Endothelial cell of umbilical vein (primary cell): ENCODE measurements around the gene TMEM269.

Source experiments
- CTCF ChIP-seq, 2 donors: IDR thresholded peaks; 1 replicate in 1 of 2; 2 replicates in 1 of 2; pipeline ENCODE4 v1.5.1; 2011; ENCODE audit warnings: low read length in 2 of 2, mild to moderate bottlenecking in 2 of 2, moderate library complexity in 2 of 2, control low read depth in 1 of 2, inconsistent platforms in 1 of 2, low read depth in 1 of 2; ENCODE audit not compliant: insufficient read depth in 1 of 2; ENCODE audit errors: extremely low read depth in 1 of 2
- EZH2 ChIP-seq: IDR thresholded peaks from 2 replicates; pipeline ENCODE4 v1.6.1; 2012; ENCODE audit warnings: borderline replicate concordance, low read depth, mild to moderate bottlenecking, moderate library complexity, low read length, inconsistent platforms; ENCODE audit not compliant: severe bottlenecking
- FOS ChIP-seq: IDR thresholded peaks from 2 replicates; pipeline ENCODE4 v1.6.1; 2011; ENCODE audit warnings: mild to moderate bottlenecking, low read length, moderate library complexity, borderline replicate concordance; ENCODE audit not compliant: insufficient read depth
- GATA2 ChIP-seq: IDR thresholded peaks from 2 replicates; pipeline ENCODE4 v1.7.0; 2011; ENCODE audit warnings: low read depth, mild to moderate bottlenecking, moderate library complexity, mixed read lengths, low read length; ENCODE audit not compliant: insufficient read length, insufficient read depth
- JUN ChIP-seq: IDR thresholded peaks from 2 replicates; pipeline ENCODE4 v1.6.1; 2011; ENCODE audit warnings: borderline replicate concordance, low read depth; ENCODE audit not compliant: insufficient read length, insufficient read depth
- MAX ChIP-seq: IDR thresholded peaks from 2 replicates; pipeline ENCODE4 v1.6.1; 2011; ENCODE audit not compliant: insufficient read depth, insufficient read length
- MYC ChIP-seq: IDR thresholded peaks from one replicate; pipeline ENCODE4 v1.6.1; 2011; ENCODE audit warnings: mild to moderate bottlenecking, low read depth, low read length
- POLR2A ChIP-seq: IDR thresholded peaks from 2 replicates; pipeline ENCODE4 v1.6.1; 2012; ENCODE audit warnings: low read depth, mild to moderate bottlenecking, control low read depth, low read length
- POLR2AphosphoS5 ChIP-seq: IDR thresholded peaks from 2 replicates; pipeline ENCODE4 v1.6.1; 2012; ENCODE audit warnings: low read depth, mild to moderate bottlenecking, control low read depth, low read length, moderate library complexity; ENCODE audit not compliant: insufficient read depth

- TF ChIP-seq MYC (no peak), POLR2AphosphoS5 (no peak), CTCF (IDR thresholded peaks at IDR 0.05; ENCODE audit: extremely low read depth in 1 of 2, insufficient read depth in 1 of 2, low read depth in 1 of 2, low read length in 2 of 2) (no peak), POLR2A (no peak), FOS (no peak), JUN (no peak), EZH2 (no peak), GATA2 (no peak), MAX (no peak)
Observed at GRCh38 chr1:42845866-42846256, 61.1 kb downstream of the TMEM269 start.
